NCI-H1417 treated with DMSO at 0.1 percent for 48 hours (cell line): Measurements from ENCODE around the gene SYT3.

Source experiments
- DNase-seq: peaks from one replicate; lab custom pipeline; 2025; lab: John Stamatoyannopoulos, UW

Gene SYT3

DNA sequence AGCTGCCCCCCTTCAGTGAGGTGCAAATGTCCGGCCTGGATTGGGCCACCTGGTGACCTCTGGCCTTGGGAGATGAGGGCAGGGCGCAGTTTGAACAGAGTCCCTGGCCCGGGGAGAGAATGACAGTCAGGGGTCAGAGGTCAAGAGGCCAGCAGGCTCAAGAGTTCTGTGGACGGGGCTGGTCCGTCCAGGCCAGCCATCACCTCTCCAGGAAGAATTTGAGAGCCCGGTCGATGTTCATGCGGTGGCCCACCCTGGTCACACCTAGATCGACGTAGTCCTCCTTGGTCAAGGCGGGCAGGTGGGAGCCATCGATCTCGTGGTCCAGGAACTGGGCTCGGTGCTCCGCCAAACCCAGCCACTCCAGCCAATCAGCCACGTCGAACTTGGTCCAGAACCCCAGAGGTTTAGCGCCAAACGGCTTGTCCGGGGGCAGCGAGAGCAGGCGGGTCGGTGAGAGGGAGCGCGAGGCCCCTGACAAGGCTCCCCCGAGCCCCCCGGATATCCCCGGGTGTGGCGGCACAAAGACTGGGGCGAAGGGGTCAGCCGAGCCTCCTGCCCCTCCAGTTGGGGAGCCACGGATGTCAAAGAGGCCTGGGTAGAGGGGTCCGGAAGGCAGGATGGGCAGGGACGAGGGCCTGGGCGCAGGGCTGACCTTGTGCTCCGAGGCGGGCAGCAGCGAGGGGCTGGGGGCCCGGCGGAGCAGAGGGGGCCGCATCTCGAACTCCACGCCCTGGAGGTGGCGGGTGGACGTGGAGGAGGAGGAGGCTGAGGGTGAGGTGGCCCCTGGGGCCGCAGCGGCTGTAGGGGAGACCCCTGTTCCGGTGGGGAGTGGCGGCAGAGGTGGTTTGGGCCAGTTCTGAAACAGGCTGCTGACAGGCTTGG lies 22.3 kb upstream of the SYT3 start:
- no peak for DNase-seq

- DNase-seq, result no peak
Measured at GRCh38 chr19:50661023-50661422, 21.3 kb upstream of the SYT3 start.

DNA sequence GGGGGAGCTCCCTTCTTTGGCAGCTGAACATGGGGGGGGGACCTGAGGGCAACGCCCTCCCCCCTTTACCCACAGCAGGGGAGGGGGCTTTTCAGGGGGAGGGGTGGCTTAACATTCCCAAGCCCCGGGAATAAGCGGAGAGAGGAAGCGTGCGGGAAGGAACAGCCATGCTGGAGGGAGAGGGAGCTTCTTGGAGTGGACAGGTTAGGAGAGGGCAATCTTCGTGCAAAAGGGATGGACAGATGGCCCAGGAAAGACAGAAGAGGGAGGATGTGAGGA lies 20.3 kb upstream of the SYT3 start:
- no peak for DNase-seq

DNA sequence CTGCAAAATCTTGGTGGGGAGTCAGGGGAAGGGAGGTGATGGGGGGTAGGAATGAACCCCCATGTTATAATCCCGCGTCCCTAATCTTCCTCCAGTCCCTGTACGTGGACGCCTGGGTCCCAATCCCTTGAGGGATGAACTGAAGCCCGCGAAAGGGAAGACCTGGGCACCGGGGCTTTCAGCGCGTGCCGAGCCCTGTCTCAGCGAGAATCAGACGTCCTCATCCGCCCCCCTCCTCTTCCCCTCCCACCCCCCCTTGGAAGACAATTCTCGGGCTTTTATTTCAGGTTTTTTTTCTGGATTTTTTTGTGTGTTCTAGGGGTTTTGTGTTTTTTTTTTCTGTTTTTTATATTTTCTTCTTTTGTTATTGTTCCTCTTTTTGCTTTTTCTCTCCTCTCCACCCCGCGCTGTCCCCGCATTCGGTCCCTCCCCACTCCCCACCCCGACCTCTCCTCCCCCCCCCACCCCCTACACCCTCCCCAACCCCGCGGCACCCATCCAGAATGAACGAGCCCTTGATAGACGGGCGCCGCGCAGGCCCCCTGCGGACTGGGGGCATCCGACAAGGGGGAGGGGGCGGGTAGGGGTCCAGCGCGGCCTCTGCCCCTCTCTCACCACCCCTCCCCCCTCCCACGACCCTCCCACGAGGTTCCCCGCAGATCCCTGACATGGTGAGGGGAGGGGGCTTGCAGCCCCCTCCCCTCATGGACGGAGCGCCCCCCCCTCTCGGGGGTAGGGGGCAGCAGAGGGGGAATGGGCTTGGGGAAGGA lies 19.8 kb upstream of the SYT3 start:
- DNase-seq, result no peak

DNA sequence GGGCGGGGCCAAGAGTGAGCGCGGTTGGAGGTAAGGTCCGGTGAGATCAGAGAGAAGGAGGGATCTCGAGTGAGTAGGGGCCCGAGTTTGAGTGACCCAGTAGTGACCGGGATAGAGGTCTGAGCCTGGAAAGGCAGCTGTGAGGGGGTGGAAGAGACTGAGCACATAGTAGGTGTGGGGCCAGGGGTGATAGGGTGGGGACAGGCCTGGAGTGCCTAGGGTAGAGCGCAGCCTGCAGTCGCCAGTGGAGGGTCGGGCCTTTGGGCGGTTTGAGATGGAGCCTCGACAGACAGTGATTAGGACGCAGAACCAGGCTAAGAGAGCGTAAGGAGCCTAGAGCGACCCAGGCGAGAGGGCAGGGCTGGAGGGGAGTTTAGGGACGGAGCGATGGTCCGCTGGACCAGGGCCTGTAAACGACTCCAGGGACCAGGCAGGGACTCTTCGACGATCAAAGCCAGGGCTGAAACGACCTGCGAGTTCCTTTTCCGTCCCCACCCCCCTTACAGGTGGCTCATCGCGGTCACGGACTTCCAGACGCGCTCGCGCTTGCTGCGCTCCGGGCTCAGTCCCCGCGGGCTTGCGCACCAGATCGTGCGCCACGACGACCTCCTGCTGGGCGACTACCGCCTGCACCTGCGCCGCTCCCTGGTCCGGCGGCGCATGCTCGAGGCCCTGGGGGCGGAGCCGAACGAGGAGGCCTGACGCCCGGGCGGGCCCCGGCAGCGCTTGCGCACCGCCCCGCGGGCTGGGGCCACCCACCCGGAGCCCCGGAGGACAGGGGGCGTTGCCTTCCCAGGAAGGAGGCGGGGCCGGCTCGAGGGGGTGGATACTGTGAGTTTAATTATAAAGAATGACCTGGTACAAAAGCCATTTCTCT lies 19.0 kb upstream of the SYT3 start:
- peak; percentile 68 for DNase-seq

- DNase-seq, result peak; percentile 96
Measured at GRCh38 chr19:50657712-50658440, 18.2 kb upstream of the SYT3 start.

DNA sequence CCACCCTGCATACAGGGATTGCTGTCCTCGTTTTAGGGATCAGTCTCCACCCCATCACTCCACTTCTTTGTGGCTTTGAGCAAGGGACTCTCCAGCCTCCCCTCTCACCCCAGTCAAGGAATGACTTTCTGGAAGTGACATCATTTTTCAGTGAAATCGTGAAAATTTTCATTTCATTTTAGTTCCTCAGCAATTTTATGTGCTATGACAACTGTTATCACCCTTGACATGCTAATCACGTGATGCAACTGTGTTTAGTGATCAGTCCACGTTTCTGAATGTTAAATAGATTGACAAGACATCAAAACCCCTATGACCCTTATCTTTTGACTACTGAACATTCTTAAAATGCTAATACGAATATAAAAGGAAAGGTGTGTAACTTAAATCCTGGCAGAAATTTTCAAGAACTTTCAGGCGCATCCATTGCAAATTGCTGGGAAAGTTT lies 17.6 kb upstream of the SYT3 start:
- DNase-seq, result no peak

GRCh38 chr19:50654882-50655281 lies 15.2 kb upstream of the SYT3 start:
- DNase-seq, result no peak

- no peak for DNase-seq
Measured at GRCh38 chr19:50652722-50653121, 13.0 kb upstream of the SYT3 start.

GRCh38 chr19:50651174-50651573 lies 11.5 kb upstream of the SYT3 start:
- no peak for DNase-seq

GRCh38 chr19:50649433-50650391 lies 10.0 kb upstream of the SYT3 start, which contains the start of gene C19orf81:
Gene C19orf81 (plus strand): TSS chr19:50649445. CDS start chr19:50649445, 0 bp downstream.
- no peak for DNase-seq

- DNase-seq, result no peak
Measured at GRCh38 chr19:50648659-50649058, 9.0 kb upstream of the SYT3 start.

- no peak for DNase-seq
Measured at GRCh38 chr19:50647879-50648615, 8.4 kb upstream of the SYT3 start.

GRCh38 chr19:50646074-50646807 lies 6.6 kb upstream of the SYT3 start:
- DNase-seq, result no peak

DNA sequence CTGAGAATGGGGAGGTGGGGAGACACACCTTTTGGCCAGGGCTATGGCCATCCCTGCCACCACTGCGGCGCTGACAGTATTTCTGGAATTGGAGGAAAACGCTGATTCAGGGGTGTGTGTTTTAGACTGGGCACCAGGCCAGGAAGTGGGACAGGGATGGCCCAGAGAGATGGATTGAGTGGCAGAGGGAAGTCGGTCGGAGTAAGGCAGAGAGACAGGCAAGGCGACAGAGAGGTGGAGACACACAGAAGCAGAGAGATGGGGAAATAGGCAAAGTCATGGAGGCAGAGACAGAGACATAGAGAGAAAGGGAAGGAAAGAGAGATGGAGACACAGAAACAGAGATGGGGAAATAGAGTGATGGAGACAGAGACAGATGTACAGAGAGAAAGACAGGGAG lies 5.4 kb upstream of the SYT3 start:
- DNase-seq, result no peak

DNA sequence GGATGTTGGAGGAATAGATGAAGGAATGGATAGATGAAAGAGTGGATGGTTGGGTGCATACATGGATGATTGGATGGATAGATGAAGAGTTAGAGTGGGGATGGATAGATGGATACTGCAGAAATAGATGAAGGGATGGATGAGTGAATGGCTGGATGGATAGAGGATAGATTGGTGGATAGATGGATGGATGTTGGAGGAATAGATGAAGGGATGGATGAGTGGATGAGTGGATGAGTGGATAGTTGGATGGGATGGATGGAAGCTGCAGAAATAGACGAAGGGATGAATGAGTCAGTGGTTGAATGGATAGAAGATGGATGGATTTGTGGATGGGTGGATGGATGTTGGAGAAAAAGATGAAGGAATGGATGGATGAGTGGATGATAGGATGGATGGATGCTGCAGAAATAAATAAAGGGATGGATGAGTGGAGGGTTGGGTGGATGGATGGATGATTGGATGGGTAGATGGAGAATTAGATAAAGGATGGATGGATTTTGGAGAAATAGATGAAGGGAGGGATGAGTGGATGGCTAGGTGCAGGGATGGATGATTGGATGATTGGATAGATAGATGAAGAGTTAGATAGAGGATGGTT lies 4.7 kb upstream of the SYT3 start:
- DNase-seq, result no peak

DNA sequence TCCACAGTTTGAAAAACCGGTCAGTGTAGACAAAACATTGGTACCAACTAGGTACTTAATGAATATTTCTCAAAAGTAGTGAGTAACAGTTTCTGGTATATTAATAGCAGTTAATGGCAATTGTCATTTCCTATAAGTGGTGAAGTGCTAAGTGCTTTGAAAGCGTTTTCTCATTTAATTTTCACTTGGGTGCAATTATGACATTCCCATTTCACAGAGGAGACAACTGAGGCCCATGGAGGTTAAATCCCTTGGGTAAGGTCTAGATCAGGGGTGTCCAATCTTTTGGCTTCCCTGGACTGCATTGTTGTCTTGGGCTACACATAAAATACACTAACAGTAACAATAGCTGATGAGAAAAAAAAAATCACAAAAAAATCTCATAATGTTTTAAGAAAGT lies 687 bp upstream of the SYT3 start:
- DNase-seq, result no peak

DNA sequence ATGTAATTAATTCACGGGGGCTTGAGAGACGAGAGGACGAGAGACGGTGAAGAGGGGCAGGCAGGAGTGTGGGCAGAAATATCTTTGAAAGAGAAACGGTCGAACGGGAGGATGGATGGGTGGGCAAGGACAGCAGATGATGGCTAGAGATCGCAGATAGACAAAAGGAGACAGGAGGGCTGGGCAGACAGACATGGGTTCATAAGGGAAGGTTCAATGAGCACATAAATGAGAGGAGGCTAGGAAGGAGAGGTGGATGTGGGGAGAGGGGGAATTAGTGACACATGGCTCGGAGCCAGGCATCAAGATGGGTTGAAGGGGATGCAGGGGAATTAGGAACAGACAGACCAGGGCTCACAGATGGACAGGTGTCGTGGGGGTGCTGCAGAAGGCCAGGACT lies 1.1 kb downstream of the SYT3 start:
- DNase-seq, result no peak
